Measurements from ENCODE around the gene DCXR.

The DCXR gene

DNA sequence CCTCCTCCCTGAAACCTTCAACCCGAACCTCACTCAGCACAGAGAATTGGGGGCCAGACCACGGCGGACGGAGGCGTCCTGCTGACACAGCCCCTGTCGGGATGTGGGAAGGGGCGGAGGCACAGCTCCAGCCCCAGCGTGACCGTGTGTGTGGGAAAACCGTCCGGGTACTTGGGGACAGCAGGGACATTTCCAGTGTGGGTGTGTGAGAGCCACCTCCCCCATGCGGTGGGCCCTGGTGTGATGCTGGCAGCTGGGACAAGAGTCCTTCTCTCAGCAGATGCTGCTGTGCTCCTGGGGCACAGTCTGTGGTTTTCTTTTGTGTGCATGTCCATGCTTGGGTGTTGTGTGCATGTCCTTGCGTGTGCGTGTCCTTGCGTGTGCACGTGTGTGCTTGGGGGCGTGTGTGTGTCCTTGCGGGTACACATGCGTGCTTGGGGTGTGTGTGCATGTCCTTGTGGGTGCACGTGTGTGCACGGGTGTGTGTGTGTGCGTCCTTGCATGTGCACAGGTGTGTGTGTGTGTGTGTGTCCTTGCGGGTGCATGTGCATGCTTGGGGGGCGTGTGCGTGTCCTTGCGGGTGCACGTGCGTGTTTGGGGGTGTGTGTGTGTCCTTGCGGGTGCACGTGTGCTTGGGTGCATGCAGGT lies 31.7 kb downstream of the DCXR start:
- Histone ChIP-seq H2BK120ac (ENCODE audit: low read depth, low read length) (no peak overlapping the region), H3K9me3 (ENCODE audit: control insufficient read depth, low read length) (no peaks in the 10 kb centered on the region), H3K4me1 (ENCODE audit: control insufficient read depth, insufficient read depth, low read depth, low read length) (peaks cover 77% of the 10 kb centered on the region), H2BK12ac (ENCODE audit: low read length in 2 of 2) (peak overlapping the region in 1 of 2 experiments; percentile 33), H3K14ac (ENCODE audit: low read length in 2 of 2) (peak overlapping the region in 1 of 2 experiments; percentile 6), H4K8ac (ENCODE audit: low read length) (no peak overlapping the region), H3K4me2 (ENCODE audit: low read length, poor library complexity, severe bottlenecking) (no peak overlapping the region), H3K27ac (ENCODE audit: low read length, poor library complexity, severe bottlenecking) (no peak overlapping the region), H3K23ac (ENCODE audit: low read length in 2 of 2) (no peak overlapping the region), H3K79me1 (replicated peaks; ENCODE audit: low read length, poor library complexity, severe bottlenecking) (peaks cover 14% of the 10 kb centered on the region), H3K4ac (ENCODE audit: low read depth in 1 of 2, low read length in 2 of 2) (no peak overlapping the region), H3K9ac (ENCODE audit: low read length) (no peak overlapping the region), H3K36me3 (ENCODE audit: control insufficient read depth in 1 of 2, insufficient read depth in 2 of 2, low read depth in 1 of 2, low read length in 2 of 2) (peaks cover 0 to 32% of the 10 kb centered on the region in 2 experiments), H3K18ac (ENCODE audit: low read depth in 1 of 2, low read length in 2 of 2) (no peak overlapping the region), H2AFZ (ENCODE audit: low read depth, low read length) (no peak overlapping the region), H3K27me3 (ENCODE audit: control insufficient read depth in 1 of 2, insufficient read depth in 1 of 2, low read length in 2 of 2) (no peaks in the 10 kb centered on the region), H2BK5ac (ENCODE audit: low read depth, low read length, poor library complexity, severe bottlenecking) (no peak overlapping the region), H4K91ac (ENCODE audit: low read length) (peak overlapping the region; percentile 37), H2BK15ac (ENCODE audit: low read depth, poor library complexity, severe bottlenecking) (no peak overlapping the region), H3K4me3 (ENCODE audit: insufficient read depth in 1 of 2, low read depth in 1 of 2, low read length in 2 of 2) (no peak overlapping the region), H2AK5ac (ENCODE audit: low read length, severe bottlenecking) (peak overlapping the region; percentile 18)
- WGBS: 95% methylated on average over 29 of the region's 30 CpGs
- no peak for DNase-seq

- no peak for DNase-seq
- Histone ChIP-seq H2AFZ (ENCODE audit: low read depth, low read length) (no peak overlapping the region), H3K36me3 (ENCODE audit: control insufficient read depth in 1 of 2, insufficient read depth in 2 of 2, low read depth in 1 of 2, low read length in 2 of 2) (peaks cover 0 to 35% of the 10 kb centered on the region in 2 experiments), H3K27me3 (ENCODE audit: control insufficient read depth in 1 of 2, insufficient read depth in 1 of 2, low read length in 2 of 2) (no peaks in the 10 kb centered on the region), H3K4me2 (ENCODE audit: low read length, poor library complexity, severe bottlenecking) (no peak overlapping the region), H3K4ac (ENCODE audit: low read depth in 1 of 2, low read length in 2 of 2) (peak overlapping the region; percentile 62 to 69), H3K79me1 (replicated peaks; ENCODE audit: low read length, poor library complexity, severe bottlenecking) (peaks cover 17% of the 10 kb centered on the region), H3K23ac (ENCODE audit: low read length in 2 of 2) (no peak overlapping the region), H4K8ac (ENCODE audit: low read length) (peak overlapping the region; percentile 92), H3K14ac (ENCODE audit: low read length in 2 of 2) (peak overlapping the region in 1 of 2 experiments; percentile 82), H4K91ac (ENCODE audit: low read length) (peak overlapping the region; percentile 79), H3K27ac (ENCODE audit: low read length, poor library complexity, severe bottlenecking) (peak overlapping the region; percentile 83), H3K18ac (ENCODE audit: low read depth in 1 of 2, low read length in 2 of 2) (peak overlapping the region; percentile 65 to 95), H2BK15ac (ENCODE audit: low read depth, poor library complexity, severe bottlenecking) (peak overlapping the region; percentile 94), H3K9ac (ENCODE audit: low read length) (no peak overlapping the region), H3K4me1 (ENCODE audit: control insufficient read depth, insufficient read depth, low read depth, low read length) (peaks cover 79% of the 10 kb centered on the region), H3K9me3 (ENCODE audit: control insufficient read depth, low read length) (no peaks in the 10 kb centered on the region), H2BK120ac (ENCODE audit: low read depth, low read length) (peak overlapping the region; percentile 95), H2AK5ac (ENCODE audit: low read length, severe bottlenecking) (peak overlapping the region; percentile 81), H2BK12ac (ENCODE audit: low read length in 2 of 2) (peak overlapping the region; percentile 41 to 96), H2BK5ac (ENCODE audit: low read depth, low read length, poor library complexity, severe bottlenecking) (peak overlapping the region; percentile 39), H3K4me3 (ENCODE audit: insufficient read depth in 1 of 2, low read depth in 1 of 2, low read length in 2 of 2) (no peak overlapping the region)
- 91% methylated on average over 41 of the region's 41 CpGs for WGBS
Observed at GRCh38 chr17:82004517-82005455, 32.7 kb downstream of the DCXR start.

DNA sequence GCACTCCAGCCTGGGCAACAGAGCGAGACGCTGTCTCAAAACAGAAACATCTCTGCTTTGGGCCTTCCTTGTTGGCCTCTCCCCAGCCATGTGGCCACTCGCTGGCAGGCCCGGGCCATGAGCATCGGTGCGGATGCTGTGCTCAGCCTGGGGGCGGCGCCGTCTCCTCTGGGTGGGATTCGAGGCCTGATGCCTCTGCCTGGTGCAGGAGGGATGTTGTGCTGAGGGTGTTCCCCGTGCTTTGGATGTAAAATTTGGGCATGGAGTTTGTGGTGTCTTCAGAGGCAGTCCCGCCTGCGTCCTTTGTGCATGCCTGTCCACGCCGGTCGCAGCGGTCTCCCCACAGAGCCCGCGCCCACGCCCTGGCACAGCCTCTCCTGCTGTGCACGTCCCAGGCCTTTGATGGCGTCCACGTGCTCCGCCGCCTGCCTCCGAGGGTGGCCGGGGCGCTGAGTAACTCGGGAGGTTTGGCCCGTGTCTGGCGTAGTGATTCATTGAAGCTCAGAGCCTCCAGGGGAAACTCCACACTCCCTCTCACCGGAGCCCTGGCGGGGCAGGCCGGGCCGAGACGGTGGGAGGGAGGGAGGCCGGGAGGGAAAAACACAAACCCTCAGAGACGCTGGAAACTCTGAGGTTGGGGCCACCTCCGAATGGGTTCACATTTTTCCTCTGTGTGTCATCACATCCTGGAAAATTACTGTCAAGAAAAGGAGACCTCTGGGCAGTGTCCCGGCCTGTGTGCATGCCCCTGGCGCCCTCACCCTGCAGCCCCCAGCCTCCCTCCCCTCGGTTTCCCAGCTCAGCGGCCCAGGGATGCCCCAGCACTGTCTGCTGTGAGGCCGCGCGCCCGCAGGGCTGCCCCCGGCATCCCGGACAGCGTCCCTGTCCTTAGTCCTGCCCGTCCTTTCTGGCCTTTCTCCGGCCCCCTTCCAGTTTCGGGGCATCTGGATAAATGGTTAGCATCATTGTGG lies 33.8 kb downstream of the DCXR start:
- H3K36me3 ChIP-seq (ENCODE audit: control insufficient read depth in 1 of 2, insufficient read depth in 2 of 2, low read depth in 1 of 2, low read length in 2 of 2): peaks cover 0 to 30% of the 10 kb centered on the region in 2 experiments
- H3K23ac ChIP-seq (ENCODE audit: low read length in 2 of 2): peak overlapping the region in 1 of 2 experiments; percentile 46
- H3K4me3 ChIP-seq (ENCODE audit: insufficient read depth in 1 of 2, low read depth in 1 of 2, low read length in 2 of 2): peak overlapping the region in 1 of 2 experiments; percentile 28
- no peaks in the 10 kb centered on the region for H3K9me3 ChIP-seq (ENCODE audit: control insufficient read depth, low read length)
- H3K27me3 ChIP-seq (ENCODE audit: control insufficient read depth in 1 of 2, insufficient read depth in 1 of 2, low read length in 2 of 2): no peaks in the 10 kb centered on the region
- peak; percentile 98 for DNase-seq
- peak overlapping the region; percentile 85 for H2BK5ac ChIP-seq (ENCODE audit: low read depth, low read length, poor library complexity, severe bottlenecking)
- peak overlapping the region; percentile 85 to 99 for H3K18ac ChIP-seq (ENCODE audit: low read depth in 1 of 2, low read length in 2 of 2)
- peak overlapping the region; percentile 83 for H3K27ac ChIP-seq (ENCODE audit: low read length, poor library complexity, severe bottlenecking)
- H2BK12ac ChIP-seq (ENCODE audit: low read length in 2 of 2): peak overlapping the region; percentile 41 to 96
- peak overlapping the region; percentile 88 to 89 for H3K4ac ChIP-seq (ENCODE audit: low read depth in 1 of 2, low read length in 2 of 2)
- peak overlapping the region; percentile 95 for H2BK120ac ChIP-seq (ENCODE audit: low read depth, low read length)
- H3K9ac ChIP-seq (ENCODE audit: low read length): peak overlapping the region; percentile 43
- H2AFZ ChIP-seq (ENCODE audit: low read depth, low read length): no peak overlapping the region
- H2AK5ac ChIP-seq (ENCODE audit: low read length, severe bottlenecking): peak overlapping the region; percentile 81
- 35% methylated on average over 40 of the region's 53 CpGs for WGBS
- H4K8ac ChIP-seq (ENCODE audit: low read length): peak overlapping the region; percentile 92
- peaks cover 77% of the 10 kb centered on the region for H3K4me1 ChIP-seq (ENCODE audit: control insufficient read depth, insufficient read depth, low read depth, low read length)
- peaks cover 17% of the 10 kb centered on the region for H3K79me1 ChIP-seq (replicated peaks; ENCODE audit: low read length, poor library complexity, severe bottlenecking)
- H4K91ac ChIP-seq (ENCODE audit: low read length): peak overlapping the region; percentile 83
- peak overlapping the region; percentile 13 for H3K4me2 ChIP-seq (ENCODE audit: low read length, poor library complexity, severe bottlenecking)
- H2BK15ac ChIP-seq (ENCODE audit: low read depth, poor library complexity, severe bottlenecking): peak overlapping the region; percentile 80
- peak overlapping the region in 1 of 2 experiments; percentile 97 for H3K14ac ChIP-seq (ENCODE audit: low read length in 2 of 2)

All from mesenchymal stem cell (in vitro differentiated cells and primary cell).